Brain microvascular endothelial cell (primary cell): ENCODE data around the gene DACH1.

Experiments
- DNase-seq: peaks from one replicate; pipeline ENCODE4 v3.0.0-alpha.2; 2020
- H3K27ac ChIP-seq: fragments of 250-450 bp; sonication (Bioruptor Pico); 2 replicates; pipeline ENCODE4 v1.5.1; 2020; ENCODE audit warnings: mild to moderate bottlenecking, moderate library complexity
- H3K27me3 ChIP-seq: fragments of 250-450 bp; sonication (Bioruptor Pico); replicated peaks from 2 replicates; pipeline ENCODE4 v1.5.1; 2020; ENCODE audit warnings: mild to moderate bottlenecking
- H3K36me3 ChIP-seq: fragments of 250-450 bp; sonication (Bioruptor Pico); replicated peaks from 2 replicates; pipeline ENCODE4 v1.5.1; 2020; ENCODE audit warnings: mild to moderate bottlenecking
- H3K4me3 ChIP-seq: 2 replicates; pipeline ENCODE4 v1.5.1; 2011; ENCODE audit warnings: low read depth, mild to moderate bottlenecking, control low read depth, low read length, moderate library complexity
- CTCF ChIP-seq: IDR thresholded peaks from 2 replicates; pipeline ENCODE4 v1.5.1; 2011; ENCODE audit warnings: low read depth, mild to moderate bottlenecking, moderate library complexity, low read length, control low read depth, inconsistent platforms; ENCODE audit errors: missing control alignments
- in situ Hi-C: cut with HindIII; loops from 2 replicates; pipeline ENCODE4 v1.10.0; 2017; ENCODE audit warnings: low sequenced_read_pairs, low pct_ligation_motif_present

DACH1 gene

GRCh38 chr13:71587193-71587592 is 279.8 kb downstream of the DACH1 start:
- DNase-seq = no peak
- in situ Hi-C loops = no loop called here
- TF ChIP-seq CTCF = no peak
- Histone ChIP-seq H3K27ac (no peak overlapping the region), H3K27me3 (no peaks in the 10 kb centered on the region), H3K36me3 (no peaks in the 10 kb centered on the region), H3K4me3 (no peak overlapping the region)

- no peak overlapping the region for H3K4me3 ChIP-seq
- in situ Hi-C loops = no loop called here
- H3K36me3 ChIP-seq = no peaks in the 10 kb centered on the region
- no peak for DNase-seq
- no peak for TF ChIP-seq CTCF
- H3K27ac ChIP-seq = no peak overlapping the region
- H3K27me3 ChIP-seq = no peaks in the 10 kb centered on the region
Observed at GRCh38 chr13:71583581-71583980, 283.4 kb downstream of the DACH1 start.

DNA sequence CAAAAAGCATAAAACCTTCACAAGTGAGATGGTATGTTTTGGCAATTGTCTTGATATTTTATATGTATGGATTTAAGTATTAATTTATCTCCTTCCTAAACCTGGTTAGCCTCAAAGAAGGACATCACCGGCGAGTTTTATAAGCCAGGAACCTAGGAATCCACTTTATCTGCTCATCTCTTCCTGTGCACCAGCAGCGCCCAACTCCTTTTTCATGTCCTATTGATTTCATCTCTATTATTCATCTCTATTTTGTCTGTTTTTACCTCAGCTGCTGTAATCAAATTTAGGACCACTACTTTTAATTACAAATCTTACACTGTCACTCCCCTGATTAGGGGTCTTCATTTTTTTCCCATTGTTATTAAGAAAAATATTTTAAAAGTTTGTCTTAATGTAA is 286.4 kb downstream of the DACH1 start:
- H3K4me3 ChIP-seq = no peak overlapping the region
- no peaks in the 10 kb centered on the region for H3K27me3 ChIP-seq
- no peak overlapping the region for H3K27ac ChIP-seq
- TF ChIP-seq CTCF = no peak
- H3K36me3 ChIP-seq = no peaks in the 10 kb centered on the region
- DNase-seq = no peak
- in situ Hi-C loops = no loop called here

DNA sequence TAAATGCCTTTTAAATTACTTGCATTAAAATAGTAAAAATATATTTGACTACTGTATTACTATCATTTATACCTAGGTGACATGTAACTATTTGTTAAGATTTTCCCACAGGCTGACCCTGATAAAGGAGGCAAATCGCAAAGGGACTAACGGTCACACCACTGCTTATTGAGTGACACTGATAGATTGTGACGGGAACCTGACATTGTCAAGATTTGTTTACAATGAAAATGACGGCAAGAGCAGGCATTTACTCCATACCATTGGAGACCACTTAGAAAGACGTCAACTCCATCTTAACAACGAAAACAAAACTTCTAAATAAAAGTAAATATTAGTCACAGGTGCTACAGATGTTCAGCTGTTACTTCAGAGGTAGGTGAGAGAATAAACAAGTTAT is 289.0 kb downstream of the DACH1 start:
- H3K36me3 ChIP-seq = no peaks in the 10 kb centered on the region
- H3K4me3 ChIP-seq = no peak overlapping the region
- no peak overlapping the region for H3K27ac ChIP-seq
- in situ Hi-C loops = no loop called here
- H3K27me3 ChIP-seq = no peaks in the 10 kb centered on the region
- DNase-seq = no peak
- no peak for TF ChIP-seq CTCF

DNA sequence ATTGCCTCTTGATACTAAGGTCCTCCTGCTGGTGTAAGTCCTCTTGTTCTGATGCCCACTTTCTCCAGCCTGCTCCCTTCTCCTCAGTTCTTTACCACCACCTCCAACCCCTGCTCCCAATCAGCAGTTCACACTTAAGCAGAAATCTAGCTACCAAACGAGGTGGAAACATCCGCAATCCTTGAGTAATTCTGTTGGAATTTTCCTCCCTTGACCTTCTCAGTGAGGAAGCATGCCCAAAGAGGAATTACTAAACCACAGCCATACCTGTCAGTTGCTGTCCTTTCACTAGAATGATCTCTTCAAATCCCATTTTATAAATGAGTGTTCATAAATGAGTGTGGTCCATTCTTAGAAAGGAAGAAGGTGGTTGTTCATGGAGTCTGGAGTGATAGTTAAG is 289.9 kb downstream of the DACH1 start:
- in situ Hi-C loops = no loop called here
- Histone ChIP-seq H3K36me3 (no peaks in the 10 kb centered on the region), H3K4me3 (no peak overlapping the region), H3K27me3 (no peaks in the 10 kb centered on the region), H3K27ac (no peak overlapping the region)
- TF ChIP-seq CTCF = no peak
- no peak for DNase-seq

DNA sequence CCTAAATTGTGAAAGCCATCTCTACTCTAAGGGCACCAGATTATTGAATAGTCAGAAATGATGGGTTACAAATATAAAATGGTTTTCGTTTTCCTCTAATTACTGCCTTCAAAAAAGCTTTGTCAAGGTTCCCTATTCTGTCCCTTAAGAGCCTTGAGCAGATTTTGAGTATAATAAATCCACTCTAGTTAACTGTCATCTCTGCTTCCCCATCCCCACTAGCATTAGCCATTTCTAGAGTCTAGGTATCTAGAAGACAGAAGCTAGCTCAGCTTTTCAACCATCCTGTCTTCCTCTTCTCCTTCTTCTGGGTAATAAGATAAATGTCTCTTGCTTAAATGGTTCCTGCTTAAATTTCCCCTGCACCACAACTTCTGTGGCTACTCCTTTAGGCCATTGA is 290.4 kb downstream of the DACH1 start:
- in situ Hi-C loops = no loop called here
- no peak for TF ChIP-seq CTCF
- DNase-seq = no peak
- no peaks in the 10 kb centered on the region for H3K36me3 ChIP-seq
- no peak overlapping the region for H3K4me3 ChIP-seq
- no peaks in the 10 kb centered on the region for H3K27me3 ChIP-seq
- H3K27ac ChIP-seq = no peak overlapping the region
